Hepatocyte (in vitro differentiated cells): ENCODE data around the gene PREX1.

Source experiments
- CTCF ChIP-seq: fragments of 200-600 bp; sonication (generic); IDR thresholded peaks from 2 replicates; pipeline ENCODE4 v1.5.1; 2016; ENCODE audit warnings: antibody characterized with exemption, mild to moderate bottlenecking; ENCODE audit not compliant: poor library complexity
- EZH2 ChIP-seq: fragments of 200-600 bp; sonication (generic); IDR thresholded peaks from 2 replicates; pipeline ENCODE4 v1.6.1; 2016; ENCODE audit warnings: antibody characterized with exemption, mild to moderate bottlenecking, borderline replicate concordance

DNA sequence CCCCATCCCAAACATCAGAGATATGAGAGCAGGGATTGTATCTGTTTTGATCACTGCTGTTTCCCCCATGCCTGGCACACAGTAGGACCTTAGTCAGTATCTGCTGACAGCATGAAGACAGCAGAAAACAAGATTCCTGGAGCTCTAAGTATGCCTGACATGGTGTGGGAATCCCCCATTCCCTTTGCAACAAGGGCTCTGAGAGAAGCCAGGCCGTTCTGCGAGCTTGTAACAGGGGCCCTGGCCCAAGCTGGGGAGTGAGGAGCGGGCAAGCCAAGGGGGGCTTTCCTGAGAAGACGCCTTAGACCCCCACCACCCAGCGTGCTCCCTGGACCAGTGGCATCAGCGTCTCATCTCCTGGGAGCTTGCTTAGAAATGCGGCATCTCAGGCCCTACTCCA, 25.2 kb downstream of the PREX1 start:
- no peak for TF ChIP-seq CTCF
- no peak for TF ChIP-seq EZH2
